GM15510 (cell line): ENCODE data around the gene CST3.

Experiments used
- POLR2A ChIP-seq: IDR thresholded peaks from 3 replicates; pipeline ENCODE4 v1.6.1; 2011; ENCODE audit warnings: borderline replicate concordance; ENCODE audit not compliant: insufficient read length; ENCODE audit errors: extremely low read depth

CST3 gene

GRCh38 chr20:23626040-23626620 lies 11.6 kb downstream of the CST3 start:
- no peak for TF ChIP-seq POLR2A

- no peak for TF ChIP-seq POLR2A
These were observed 12.4 kb downstream of the CST3 start for GRCh38 chr20:23625236-23625964.

GRCh38 chr20:23624324-23624691 lies 13.4 kb downstream of the CST3 start:
- TF ChIP-seq POLR2A: no peak

GRCh38 chr20:23623666-23624323 lies 14.0 kb downstream of the CST3 start:
- no peak for TF ChIP-seq POLR2A

DNA sequence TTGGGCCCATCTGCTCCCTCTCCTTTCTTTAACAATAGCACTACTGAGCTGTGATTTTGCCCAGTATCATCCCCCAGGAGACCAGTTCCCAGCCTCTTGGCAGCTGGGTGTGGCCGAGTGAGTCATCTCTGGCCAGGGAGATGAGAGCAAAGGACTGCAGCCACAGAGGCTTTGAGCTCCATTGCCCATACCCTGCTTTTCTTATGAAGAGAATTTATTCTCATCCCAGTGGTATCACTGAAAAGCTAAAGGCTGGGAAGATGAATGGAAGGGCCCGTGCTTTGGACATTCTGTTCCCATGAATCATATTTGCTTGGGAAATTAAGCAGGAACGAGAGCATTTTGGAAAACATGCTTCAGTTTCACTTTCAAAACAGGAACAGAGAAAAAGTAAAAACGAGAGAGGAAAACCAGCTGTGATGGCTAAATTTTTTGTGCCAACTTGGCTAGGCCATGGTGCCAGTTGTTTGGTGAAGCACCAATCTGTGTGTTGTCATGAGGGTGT lies 14.9 kb downstream of the CST3 start:
- no peak for TF ChIP-seq POLR2A

- TF ChIP-seq POLR2A: no peak
These were observed 23.6 kb downstream of the CST3 start for GRCh38 chr20:23614163-23614562.

DNA sequence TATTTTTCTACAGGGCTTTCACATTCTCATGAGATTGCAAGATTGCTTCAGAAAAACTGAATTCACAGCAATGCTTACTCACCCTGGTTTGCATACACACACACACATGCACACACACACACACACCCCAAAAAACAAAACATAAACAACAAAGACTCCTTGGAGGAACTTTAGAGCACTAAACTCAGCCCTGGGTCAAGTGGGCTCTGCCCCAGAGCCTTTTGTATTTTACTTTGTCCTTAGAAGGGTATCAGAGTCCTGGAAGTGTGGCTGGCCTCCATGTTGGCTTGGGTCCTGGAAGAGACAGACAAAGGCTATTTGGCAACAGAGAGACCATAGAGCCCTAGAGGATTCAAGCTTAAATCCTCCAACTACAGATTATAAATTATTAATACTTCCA lies 24.1 kb downstream of the CST3 start:
- no peak for TF ChIP-seq POLR2A

- no peak for TF ChIP-seq POLR2A
These were observed 25.4 kb downstream of the CST3 start for GRCh38 chr20:23612396-23612795.

DNA sequence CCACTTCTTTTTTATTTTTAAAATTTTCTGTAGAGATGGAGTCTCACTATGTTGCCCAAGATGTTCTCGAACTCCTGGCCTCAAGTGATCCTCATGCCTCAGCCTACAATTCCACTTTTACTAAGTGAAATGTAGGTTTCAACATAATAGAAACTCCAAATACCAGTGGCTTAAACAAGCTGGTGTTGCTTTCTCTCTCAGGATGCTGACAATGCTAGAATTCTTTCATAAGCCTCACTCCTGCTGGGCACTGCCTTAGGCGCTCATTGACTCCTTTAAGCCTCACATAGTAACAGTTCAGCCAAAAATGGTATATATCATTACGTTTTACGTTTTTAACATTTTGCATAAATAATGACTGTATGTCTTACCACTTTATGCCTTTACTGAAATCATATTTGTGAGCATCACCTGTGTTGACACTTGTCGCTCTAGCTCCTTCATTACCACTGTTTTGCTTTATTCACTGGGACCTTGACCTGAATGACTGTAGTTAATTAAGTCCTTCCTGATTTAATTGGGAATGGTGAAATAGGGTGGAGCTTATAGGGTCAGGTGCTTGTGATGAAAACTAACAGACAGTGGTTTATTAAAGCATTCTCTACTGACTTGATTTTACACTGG lies 28.2 kb downstream of the CST3 start:
- no peak for TF ChIP-seq POLR2A

- no peak for TF ChIP-seq POLR2A
These were observed 29.4 kb downstream of the CST3 start for GRCh38 chr20:23608251-23608846.

DNA sequence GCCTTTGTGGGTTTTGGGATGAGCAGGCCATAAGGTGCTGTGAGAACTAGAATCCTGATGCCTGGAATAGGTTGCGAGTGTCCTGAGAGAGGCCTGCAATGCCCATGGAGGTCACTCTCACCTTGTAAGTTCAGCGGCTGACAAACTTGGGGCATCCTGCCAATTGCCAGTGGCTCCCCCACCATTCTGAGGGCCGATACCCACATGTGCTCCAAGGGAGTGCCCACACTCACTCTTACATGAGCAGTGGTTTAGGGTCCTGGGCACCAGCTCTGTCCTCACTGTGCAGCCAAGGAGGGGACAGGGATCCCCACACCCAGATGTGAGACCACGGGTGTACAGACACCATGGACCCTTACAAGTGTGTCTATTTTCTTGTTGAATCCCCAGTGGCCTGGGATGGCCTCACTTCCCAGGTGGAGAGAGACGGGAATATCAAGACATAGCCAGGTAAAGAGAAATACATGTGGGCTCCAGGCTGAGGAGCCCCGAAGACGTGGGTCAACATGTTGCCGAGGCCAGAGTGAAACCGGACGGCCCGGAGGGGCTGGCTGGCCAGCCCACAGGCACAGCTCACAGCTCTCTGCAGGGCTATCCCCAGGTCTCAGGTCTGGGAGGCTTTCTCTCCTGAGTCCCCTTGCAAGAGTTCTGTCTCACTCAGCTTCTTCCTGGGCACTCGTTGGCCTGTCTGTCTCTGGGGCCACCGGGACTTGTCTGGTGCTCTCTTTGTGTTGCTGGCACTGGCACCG lies 30.1 kb downstream of the CST3 start:
- TF ChIP-seq POLR2A: no peak

DNA sequence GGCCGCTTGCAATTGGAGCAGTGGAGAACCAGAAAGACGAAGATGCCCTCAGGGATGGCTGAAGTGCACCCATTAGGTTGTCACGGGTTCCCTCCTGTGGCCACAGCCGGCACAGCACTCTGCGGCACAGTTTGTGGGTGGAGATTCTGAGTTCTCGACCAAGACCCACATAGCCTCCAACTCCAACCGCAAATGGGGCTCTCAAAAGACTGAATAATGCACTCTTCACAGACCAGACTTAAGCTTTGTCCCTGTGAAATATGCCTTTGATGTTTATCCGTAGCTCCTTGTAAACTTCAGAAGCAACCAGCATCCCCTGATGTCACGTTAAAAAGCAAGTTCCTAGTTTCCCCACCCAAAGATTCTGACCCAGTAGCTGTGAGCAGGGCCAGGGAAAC lies 31.1 kb downstream of the CST3 start:
- no peak for TF ChIP-seq POLR2A

GRCh38 chr20:23605867-23606651 lies 31.7 kb downstream of the CST3 start, which contains the start of gene CST9:
Gene CST9, minus strand, starts transcription at chr20:23605917. Its CDS starts 53 bp downstream, at chr20:23605864.
- TF ChIP-seq POLR2A: no peak
